ENCODE data around the gene DUOX2.

DNA sequence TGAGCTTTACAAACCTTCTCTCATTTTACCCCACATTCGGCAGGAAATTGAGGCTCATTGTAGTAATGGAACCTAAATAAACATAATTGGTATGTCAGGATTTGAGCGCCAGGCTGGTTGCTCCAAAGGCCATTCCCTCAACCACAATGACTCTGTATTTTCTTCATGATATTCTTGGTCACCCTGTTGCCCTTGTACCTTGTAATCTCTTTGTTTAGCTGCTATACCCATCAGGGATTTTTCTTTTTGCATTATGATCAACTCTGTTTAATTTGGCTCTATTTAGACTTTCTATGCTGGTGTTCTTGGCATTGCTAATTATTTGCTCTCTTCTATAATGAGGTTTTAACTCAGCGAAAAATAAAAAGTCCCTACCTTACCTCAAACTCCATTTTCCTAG, 29.8 kb downstream of the DUOX2 start:
- TF ChIP-seq, protein P1, sequence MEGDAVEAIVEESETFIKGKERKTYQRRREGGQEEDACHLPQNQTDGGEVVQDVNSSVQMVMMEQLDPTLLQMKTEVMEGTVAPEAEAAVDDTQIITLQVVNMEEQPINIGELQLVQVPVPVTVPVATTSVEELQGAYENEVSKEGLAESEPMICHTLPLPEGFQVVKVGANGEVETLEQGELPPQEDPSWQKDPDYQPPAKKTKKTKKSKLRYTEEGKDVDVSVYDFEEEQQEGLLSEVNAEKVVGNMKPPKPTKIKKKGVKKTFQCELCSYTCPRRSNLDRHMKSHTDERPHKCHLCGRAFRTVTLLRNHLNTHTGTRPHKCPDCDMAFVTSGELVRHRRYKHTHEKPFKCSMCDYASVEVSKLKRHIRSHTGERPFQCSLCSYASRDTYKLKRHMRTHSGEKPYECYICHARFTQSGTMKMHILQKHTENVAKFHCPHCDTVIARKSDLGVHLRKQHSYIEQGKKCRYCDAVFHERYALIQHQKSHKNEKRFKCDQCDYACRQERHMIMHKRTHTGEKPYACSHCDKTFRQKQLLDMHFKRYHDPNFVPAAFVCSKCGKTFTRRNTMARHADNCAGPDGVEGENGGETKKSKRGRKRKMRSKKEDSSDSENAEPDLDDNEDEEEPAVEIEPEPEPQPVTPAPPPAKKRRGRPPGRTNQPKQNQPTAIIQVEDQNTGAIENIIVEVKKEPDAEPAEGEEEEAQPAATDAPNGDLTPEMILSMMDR (IDR thresholded peaks at IDR 0.05) = no peak
- no peak for TF ChIP-seq POLR2A (IDR thresholded peaks at IDR 0.05; ENCODE audit: low read depth)
- TF ChIP-seq POLR2AphosphoS5 (IDR thresholded peaks at IDR 0.05) = no peak
- no peak for TF ChIP-seq EP300 (IDR thresholded peaks at IDR 0.05)

All from esophagus muscularis mucosa (tissue), 4 donors.